ENCODE measurements around the gene ZSWIM9.

The ZSWIM9 gene

DNA sequence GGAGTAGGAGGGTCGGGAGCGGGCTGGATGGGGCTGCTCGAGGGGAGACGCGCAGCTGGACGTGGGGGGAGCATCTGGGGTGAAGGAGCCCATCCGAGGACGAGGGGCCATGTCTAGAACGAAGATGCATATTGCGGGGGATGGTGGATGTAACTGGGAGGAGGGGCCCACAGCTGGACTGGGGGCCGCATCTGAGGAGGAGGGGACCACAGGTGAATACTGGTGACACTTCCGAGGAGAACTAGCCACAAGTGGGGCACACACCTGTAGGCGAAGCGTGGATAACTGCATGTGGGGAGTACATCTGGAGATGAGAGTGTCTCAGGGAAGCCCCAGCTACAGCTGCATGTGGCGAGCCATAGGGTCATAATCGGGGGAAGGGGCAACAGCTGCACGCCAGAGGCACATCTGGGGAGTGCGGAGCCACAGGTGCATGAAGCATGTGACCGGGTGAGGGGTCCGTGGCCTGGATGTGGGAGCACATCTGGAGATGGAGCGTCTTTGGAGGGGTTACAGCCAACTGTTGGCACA lies 402 bp downstream of the ZSWIM9 start (continued):
- TF ChIP-seq, protein P1, sequence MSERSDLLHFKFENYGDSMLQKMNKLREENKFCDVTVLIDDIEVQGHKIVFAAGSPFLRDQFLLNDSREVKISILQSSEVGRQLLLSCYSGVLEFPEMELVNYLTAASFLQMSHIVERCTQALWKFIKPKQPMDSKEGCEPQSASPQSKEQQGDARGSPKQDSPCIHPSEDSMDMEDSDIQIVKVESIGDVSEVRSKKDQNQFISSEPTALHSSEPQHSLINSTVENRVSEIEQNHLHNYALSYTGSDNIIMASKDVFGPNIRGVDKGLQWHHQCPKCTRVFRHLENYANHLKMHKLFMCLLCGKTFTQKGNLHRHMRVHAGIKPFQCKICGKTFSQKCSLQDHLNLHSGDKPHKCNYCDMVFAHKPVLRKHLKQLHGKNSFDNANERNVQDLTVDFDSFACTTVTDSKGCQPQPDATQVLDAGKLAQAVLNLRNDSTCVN (tag by site-specific recombination; optimal IDR thresholded peaks at IDR 0.05), result no peak
- TF ChIP-seq SCRT2 (tag by site-specific recombination; IDR thresholded peaks at IDR 0.05), result peak; percentile 100
- no peak for TF ChIP-seq ZNF600 (tag by site-specific recombination; IDR thresholded peaks at IDR 0.05)
- TF ChIP-seq ZBTB20 (tag by site-specific recombination; IDR thresholded peaks at IDR 0.05), result 0 out of 2 replicates have a peak, but pooled peaks have one; percentile 12
- TF ChIP-seq, protein P2, sequence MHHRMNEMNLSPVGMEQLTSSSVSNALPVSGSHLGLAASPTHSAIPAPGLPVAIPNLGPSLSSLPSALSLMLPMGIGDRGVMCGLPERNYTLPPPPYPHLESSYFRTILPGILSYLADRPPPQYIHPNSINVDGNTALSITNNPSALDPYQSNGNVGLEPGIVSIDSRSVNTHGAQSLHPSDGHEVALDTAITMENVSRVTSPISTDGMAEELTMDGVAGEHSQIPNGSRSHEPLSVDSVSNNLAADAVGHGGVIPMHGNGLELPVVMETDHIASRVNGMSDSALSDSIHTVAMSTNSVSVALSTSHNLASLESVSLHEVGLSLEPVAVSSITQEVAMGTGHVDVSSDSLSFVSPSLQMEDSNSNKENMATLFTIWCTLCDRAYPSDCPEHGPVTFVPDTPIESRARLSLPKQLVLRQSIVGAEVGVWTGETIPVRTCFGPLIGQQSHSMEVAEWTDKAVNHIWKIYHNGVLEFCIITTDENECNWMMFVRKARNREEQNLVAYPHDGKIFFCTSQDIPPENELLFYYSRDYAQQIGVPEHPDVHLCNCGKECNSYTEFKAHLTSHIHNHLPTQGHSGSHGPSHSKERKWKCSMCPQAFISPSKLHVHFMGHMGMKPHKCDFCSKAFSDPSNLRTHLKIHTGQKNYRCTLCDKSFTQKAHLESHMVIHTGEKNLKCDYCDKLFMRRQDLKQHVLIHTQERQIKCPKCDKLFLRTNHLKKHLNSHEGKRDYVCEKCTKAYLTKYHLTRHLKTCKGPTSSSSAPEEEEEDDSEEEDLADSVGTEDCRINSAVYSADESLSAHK (tag by site-specific recombination; IDR thresholded peaks at IDR 0.05), result no peak
- TF ChIP-seq, protein P3, sequence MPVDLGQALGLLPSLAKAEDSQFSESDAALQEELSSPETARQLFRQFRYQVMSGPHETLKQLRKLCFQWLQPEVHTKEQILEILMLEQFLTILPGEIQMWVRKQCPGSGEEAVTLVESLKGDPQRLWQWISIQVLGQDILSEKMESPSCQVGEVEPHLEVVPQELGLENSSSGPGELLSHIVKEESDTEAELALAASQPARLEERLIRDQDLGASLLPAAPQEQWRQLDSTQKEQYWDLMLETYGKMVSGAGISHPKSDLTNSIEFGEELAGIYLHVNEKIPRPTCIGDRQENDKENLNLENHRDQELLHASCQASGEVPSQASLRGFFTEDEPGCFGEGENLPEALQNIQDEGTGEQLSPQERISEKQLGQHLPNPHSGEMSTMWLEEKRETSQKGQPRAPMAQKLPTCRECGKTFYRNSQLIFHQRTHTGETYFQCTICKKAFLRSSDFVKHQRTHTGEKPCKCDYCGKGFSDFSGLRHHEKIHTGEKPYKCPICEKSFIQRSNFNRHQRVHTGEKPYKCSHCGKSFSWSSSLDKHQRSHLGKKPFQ (tag by site-specific recombination; IDR thresholded peaks at IDR 0.05), result no peak
- TF ChIP-seq, protein P4, sequence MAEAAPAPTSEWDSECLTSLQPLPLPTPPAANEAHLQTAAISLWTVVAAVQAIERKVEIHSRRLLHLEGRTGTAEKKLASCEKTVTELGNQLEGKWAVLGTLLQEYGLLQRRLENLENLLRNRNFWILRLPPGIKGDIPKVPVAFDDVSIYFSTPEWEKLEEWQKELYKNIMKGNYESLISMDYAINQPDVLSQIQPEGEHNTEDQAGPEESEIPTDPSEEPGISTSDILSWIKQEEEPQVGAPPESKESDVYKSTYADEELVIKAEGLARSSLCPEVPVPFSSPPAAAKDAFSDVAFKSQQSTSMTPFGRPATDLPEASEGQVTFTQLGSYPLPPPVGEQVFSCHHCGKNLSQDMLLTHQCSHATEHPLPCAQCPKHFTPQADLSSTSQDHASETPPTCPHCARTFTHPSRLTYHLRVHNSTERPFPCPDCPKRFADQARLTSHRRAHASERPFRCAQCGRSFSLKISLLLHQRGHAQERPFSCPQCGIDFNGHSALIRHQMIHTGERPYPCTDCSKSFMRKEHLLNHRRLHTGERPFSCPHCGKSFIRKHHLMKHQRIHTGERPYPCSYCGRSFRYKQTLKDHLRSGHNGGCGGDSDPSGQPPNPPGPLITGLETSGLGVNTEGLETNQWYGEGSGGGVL (tag by site-specific recombination; IDR thresholded peaks at IDR 0.05), result peak; percentile 95
- peak; percentile 44; the same call in 1 of the 2 replicates for TF ChIP-seq ZFP69B (tag by site-specific recombination; IDR thresholded peaks at IDR 0.05)
- TF ChIP-seq, protein P5, sequence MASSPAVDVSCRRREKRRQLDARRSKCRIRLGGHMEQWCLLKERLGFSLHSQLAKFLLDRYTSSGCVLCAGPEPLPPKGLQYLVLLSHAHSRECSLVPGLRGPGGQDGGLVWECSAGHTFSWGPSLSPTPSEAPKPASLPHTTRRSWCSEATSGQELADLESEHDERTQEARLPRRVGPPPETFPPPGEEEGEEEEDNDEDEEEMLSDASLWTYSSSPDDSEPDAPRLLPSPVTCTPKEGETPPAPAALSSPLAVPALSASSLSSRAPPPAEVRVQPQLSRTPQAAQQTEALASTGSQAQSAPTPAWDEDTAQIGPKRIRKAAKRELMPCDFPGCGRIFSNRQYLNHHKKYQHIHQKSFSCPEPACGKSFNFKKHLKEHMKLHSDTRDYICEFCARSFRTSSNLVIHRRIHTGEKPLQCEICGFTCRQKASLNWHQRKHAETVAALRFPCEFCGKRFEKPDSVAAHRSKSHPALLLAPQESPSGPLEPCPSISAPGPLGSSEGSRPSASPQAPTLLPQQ (tag by site-specific recombination; IDR thresholded peaks at IDR 0.05), result peak; percentile 83
- TF ChIP-seq ZNF341 (tag by site-specific recombination; IDR thresholded peaks at IDR 0.05; ENCODE audit: low read depth), result 0 out of 2 replicates have a peak, but pooled peaks have one; percentile 3
- TF ChIP-seq GLIS1 (tag by site-specific recombination; IDR thresholded peaks at IDR 0.05), result no peak
- TF ChIP-seq, protein P6, sequence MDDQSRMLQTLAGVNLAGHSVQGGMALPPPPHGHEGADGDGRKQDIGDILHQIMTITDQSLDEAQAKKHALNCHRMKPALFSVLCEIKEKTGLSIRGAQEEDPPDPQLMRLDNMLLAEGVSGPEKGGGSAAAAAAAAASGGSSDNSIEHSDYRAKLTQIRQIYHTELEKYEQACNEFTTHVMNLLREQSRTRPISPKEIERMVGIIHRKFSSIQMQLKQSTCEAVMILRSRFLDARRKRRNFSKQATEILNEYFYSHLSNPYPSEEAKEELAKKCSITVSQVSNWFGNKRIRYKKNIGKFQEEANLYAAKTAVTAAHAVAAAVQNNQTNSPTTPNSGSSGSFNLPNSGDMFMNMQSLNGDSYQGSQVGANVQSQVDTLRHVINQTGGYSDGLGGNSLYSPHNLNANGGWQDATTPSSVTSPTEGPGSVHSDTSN (CRISPR knock-in tag; IDR thresholded peaks at IDR 0.05), result peak; percentile 56; the same call in 1 of the 2 replicates
- 0 out of 2 replicates have a peak, but pooled peaks have one; percentile 49 for TF ChIP-seq ZBTB48 (tag by site-specific recombination; IDR thresholded peaks at IDR 0.05)
- peak; percentile 49; the same call in 1 of the 2 replicates for TF ChIP-seq ZNF169 (tag by site-specific recombination; IDR thresholded peaks at IDR 0.05)
- peak; percentile 100 for TF ChIP-seq SCRT1 (tag by site-specific recombination; IDR thresholded peaks at IDR 0.05; ENCODE audit: borderline replicate concordance)
- TF ChIP-seq EGR2 (tag by site-specific recombination; IDR thresholded peaks at IDR 0.05; ENCODE audit: low read depth), result peak; percentile 33; the same call in 1 of the 2 replicates
- TF ChIP-seq, protein P7, sequence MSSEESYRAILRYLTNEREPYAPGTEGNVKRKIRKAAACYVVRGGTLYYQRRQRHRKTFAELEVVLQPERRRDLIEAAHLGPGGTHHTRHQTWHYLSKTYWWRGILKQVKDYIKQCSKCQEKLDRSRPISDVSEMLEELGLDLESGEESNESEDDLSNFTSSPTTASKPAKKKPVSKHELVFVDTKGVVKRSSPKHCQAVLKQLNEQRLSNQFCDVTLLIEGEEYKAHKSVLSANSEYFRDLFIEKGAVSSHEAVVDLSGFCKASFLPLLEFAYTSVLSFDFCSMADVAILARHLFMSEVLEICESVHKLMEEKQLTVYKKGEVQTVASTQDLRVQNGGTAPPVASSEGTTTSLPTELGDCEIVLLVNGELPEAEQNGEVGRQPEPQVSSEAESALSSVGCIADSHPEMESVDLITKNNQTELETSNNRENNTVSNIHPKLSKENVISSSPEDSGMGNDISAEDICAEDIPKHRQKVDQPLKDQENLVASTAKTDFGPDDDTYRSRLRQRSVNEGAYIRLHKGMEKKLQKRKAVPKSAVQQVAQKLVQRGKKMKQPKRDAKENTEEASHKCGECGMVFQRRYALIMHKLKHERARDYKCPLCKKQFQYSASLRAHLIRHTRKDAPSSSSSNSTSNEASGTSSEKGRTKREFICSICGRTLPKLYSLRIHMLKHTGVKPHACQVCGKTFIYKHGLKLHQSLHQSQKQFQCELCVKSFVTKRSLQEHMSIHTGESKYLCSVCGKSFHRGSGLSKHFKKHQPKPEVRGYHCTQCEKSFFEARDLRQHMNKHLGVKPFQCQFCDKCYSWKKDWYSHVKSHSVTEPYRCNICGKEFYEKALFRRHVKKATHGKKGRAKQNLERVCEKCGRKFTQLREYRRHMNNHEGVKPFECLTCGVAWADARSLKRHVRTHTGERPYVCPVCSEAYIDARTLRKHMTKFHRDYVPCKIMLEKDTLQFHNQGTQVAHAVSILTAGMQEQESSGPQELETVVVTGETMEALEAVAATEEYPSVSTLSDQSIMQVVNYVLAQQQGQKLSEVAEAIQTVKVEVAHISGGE (tag by site-specific recombination; conservative IDR thresholded peaks at IDR 0.05; ENCODE audit: low read depth), result 0 out of 2 replicates have a peak, but pooled peaks have one; percentile 6

All from HEK293 (cell line).